Astrocyte (in vitro differentiated cells and primary cell): Measurements from ENCODE around the gene TFEB. TPM values are rescaled to one million over a fixed set of nuclear protein-coding genes. Genes with fewer than 3 reads are reported as not detected.

Experiments used
- DNase-seq: peaks from one replicate; pipeline ENCODE4 v3.0.0-alpha.2; 2010; ENCODE audit warnings: low read depth
- FAIRE-seq: peaks from 2 replicates; lab custom pipeline; 2011; peaks lifted over from hg19 to GRCh38; lab: Jason Lieb, UNC
- H2AFZ ChIP-seq: 2 replicates; pipeline ENCODE4 v1.6.0; 2012; ENCODE audit warnings: low read depth, low read length, inconsistent platforms
- H3K27ac ChIP-seq: 2 replicates; pipeline ENCODE4 v1.5.1; 2011; ENCODE audit warnings: low read depth, low read length, inconsistent platforms
- H3K27me3 ChIP-seq: 2 replicates; pipeline ENCODE4 v1.6.0; 2011; ENCODE audit warnings: low read length, inconsistent platforms; ENCODE audit not compliant: insufficient read depth
- H3K36me3 ChIP-seq: 2 replicates; pipeline ENCODE4 v1.5.1; 2011; ENCODE audit warnings: low read length, inconsistent platforms; ENCODE audit not compliant: insufficient read depth
- H3K4me1 ChIP-seq: 2 replicates; pipeline ENCODE4 v1.5.1; 2011; ENCODE audit warnings: low read length, inconsistent platforms; ENCODE audit not compliant: insufficient read depth
- H3K4me2 ChIP-seq: 2 replicates; pipeline ENCODE4 v1.6.0; 2012; ENCODE audit warnings: low read length, inconsistent platforms
- H3K4me3 ChIP-seq: 2 replicates; pipeline ENCODE4 v1.5.1; 2011; ENCODE audit warnings: low read depth, mild to moderate bottlenecking, low read length, inconsistent platforms; ENCODE audit not compliant: insufficient read depth
- H3K79me2 ChIP-seq: 2 replicates; pipeline ENCODE4 v1.6.0; 2012; ENCODE audit warnings: mild to moderate bottlenecking, low read length, inconsistent platforms; ENCODE audit not compliant: insufficient read depth
- H3K9ac ChIP-seq: 2 replicates; pipeline ENCODE4 v1.6.0; 2012; ENCODE audit warnings: mild to moderate bottlenecking, low read length, inconsistent platforms
- H3K9me3 ChIP-seq: 2 replicates; pipeline ENCODE4 v1.5.1; 2012; ENCODE audit warnings: low read depth, mild to moderate bottlenecking, low read length, inconsistent platforms; ENCODE audit not compliant: insufficient read depth
- H4K20me1 ChIP-seq: 2 replicates; pipeline ENCODE4 v1.6.0; 2012; ENCODE audit warnings: low read length, inconsistent platforms; ENCODE audit not compliant: insufficient read depth
- H3K27ac Mint-ChIP-seq: one replicate; pipeline ENCODE4 v1.8.0; 2021; ENCODE audit warnings: mild to moderate bottlenecking, mixed read lengths; ENCODE audit not compliant: unreplicated experiment
- H3K27me3 Mint-ChIP-seq: one replicate; pipeline ENCODE4 v1.8.0; 2021; ENCODE audit warnings: low read depth, mixed read lengths; ENCODE audit not compliant: unreplicated experiment
- H3K36me3 Mint-ChIP-seq: one replicate; pipeline ENCODE4 v1.8.0; 2021; ENCODE audit warnings: low read depth, mixed read lengths; ENCODE audit not compliant: unreplicated experiment
- H3K4me1 Mint-ChIP-seq: one replicate; pipeline ENCODE4 v1.8.0; 2021; ENCODE audit warnings: low read depth, mixed read lengths; ENCODE audit not compliant: unreplicated experiment
- H3K4me3 Mint-ChIP-seq: one replicate; pipeline ENCODE4 v1.8.0; 2021; ENCODE audit warnings: mild to moderate bottlenecking, moderate library complexity, mixed read lengths; ENCODE audit not compliant: unreplicated experiment
- H3K9me3 Mint-ChIP-seq: one replicate; pipeline ENCODE4 v1.8.0; 2021; ENCODE audit warnings: mild to moderate bottlenecking, mixed read lengths; ENCODE audit not compliant: unreplicated experiment
- CTCF ChIP-seq: IDR thresholded peaks from 2 replicates; pipeline ENCODE4 v1.5.1; 2011; ENCODE audit warnings: low read depth, mild to moderate bottlenecking, inconsistent platforms, low read length, moderate library complexity; ENCODE audit not compliant: insufficient read depth
- EZH2 ChIP-seq: IDR thresholded peaks from 2 replicates; pipeline ENCODE4 v1.6.1; 2012; ENCODE audit warnings: mild to moderate bottlenecking, low read length, inconsistent platforms; ENCODE audit not compliant: insufficient read depth
- total RNA-seq: library from RNA; stranded (reverse); gene quantifications from 2 replicates; pipeline ENCODE4 v1.2.1, GENCODE V29; 2021

The TFEB gene
- total RNA-seq, 1 donor from 2014 or later, result 4.7 TPM

GRCh38 chr6:41688256-41688965, 47.0 kb downstream of the TFEB start:
- no peaks in the 10 kb centered on the region for H3K36me3 ChIP-seq
- peaks cover 47% of the 10 kb centered on the region for H3K27me3 Mint-ChIP-seq

GRCh38 chr6:41687501-41688175, 47.8 kb downstream of the TFEB start:
- TF ChIP-seq EZH2 (no peak), CTCF (no peak)
- H3K4me1 ChIP-seq, result no peaks in the 10 kb centered on the region
- H3K9me3 Mint-ChIP-seq, result peaks cover 3% of the 10 kb centered on the region
- DNase-seq (no peak), FAIRE-seq (no peak)
- H3K27me3 ChIP-seq, result no peaks in the 10 kb centered on the region
- H3K9me3 ChIP-seq, result no peaks in the 10 kb centered on the region
- no peaks in the 10 kb centered on the region for H3K36me3 Mint-ChIP-seq
- H3K9ac ChIP-seq, result no peak overlapping the region
- H3K27me3 Mint-ChIP-seq, result peaks cover 42% of the 10 kb centered on the region
- H3K4me3 ChIP-seq, result no peak overlapping the region
- H3K4me3 Mint-ChIP-seq, result no peak overlapping the region
- H3K4me1 Mint-ChIP-seq, result peaks cover 5% of the 10 kb centered on the region
- H3K27ac Mint-ChIP-seq, result no peak overlapping the region
- no peaks in the 10 kb centered on the region for H3K36me3 ChIP-seq
- no peak overlapping the region for H3K4me2 ChIP-seq
- no peak overlapping the region for H3K27ac ChIP-seq
- H4K20me1 ChIP-seq, result no peaks in the 10 kb centered on the region
- no peak overlapping the region for H2AFZ ChIP-seq
- H3K79me2 ChIP-seq, result no peaks in the 10 kb centered on the region

More at GRCh38 chr6:41688256-41688965, 47.0 kb downstream of the TFEB start:
- no peaks in the 10 kb centered on the region for H4K20me1 ChIP-seq
- no peaks in the 10 kb centered on the region for H3K36me3 Mint-ChIP-seq
- FAIRE-seq (no peak), DNase-seq (no peak)
- H3K79me2 ChIP-seq, result no peaks in the 10 kb centered on the region
- peaks cover 5% of the 10 kb centered on the region for H3K4me1 Mint-ChIP-seq
- H3K9me3 Mint-ChIP-seq, result peaks cover 3% of the 10 kb centered on the region
- H3K27me3 ChIP-seq, result no peaks in the 10 kb centered on the region
- no peak overlapping the region for H3K27ac Mint-ChIP-seq
- no peak overlapping the region for H3K27ac ChIP-seq
- H3K4me1 ChIP-seq, result no peaks in the 10 kb centered on the region
- no peak overlapping the region for H2AFZ ChIP-seq
- no peak overlapping the region for H3K4me2 ChIP-seq
- no peak overlapping the region for H3K9ac ChIP-seq
- no peak overlapping the region for H3K4me3 ChIP-seq
- TF ChIP-seq CTCF, result no peak
- no peak for TF ChIP-seq EZH2
- no peak overlapping the region for H3K4me3 Mint-ChIP-seq
- no peaks in the 10 kb centered on the region for H3K9me3 ChIP-seq
